GM12874 (cell line): Measurements from ENCODE around the gene CELSR1.

ENCODE experiments used
- CTCF ChIP-seq: IDR thresholded peaks from 2 replicates; pipeline ENCODE4 v1.5.1; 2011; ENCODE audit warnings: low read depth, mild to moderate bottlenecking, control low read depth, low read length, moderate library complexity; ENCODE audit not compliant: insufficient read depth

Gene CELSR1

GRCh38 chr22:46480396-46480795, 57.0 kb downstream of the CELSR1 start:
- TF ChIP-seq CTCF: no peak

GRCh38 chr22:46479046-46479445, 58.4 kb downstream of the CELSR1 start:
- no peak for TF ChIP-seq CTCF

GRCh38 chr22:46478083-46478551, 59.3 kb downstream of the CELSR1 start:
- TF ChIP-seq CTCF: no peak

- TF ChIP-seq CTCF: no peak
Measured at GRCh38 chr22:46476547-46476941, 60.9 kb downstream of the CELSR1 start.

GRCh38 chr22:46473896-46474557, 63.4 kb downstream of the CELSR1 start:
- TF ChIP-seq CTCF: no peak

GRCh38 chr22:46473021-46473779, 64.2 kb downstream of the CELSR1 start:
- no peak for TF ChIP-seq CTCF

- TF ChIP-seq CTCF: no peak
Measured at GRCh38 chr22:46472722-46473016, 64.8 kb downstream of the CELSR1 start.
